ENCODE measurements around the gene CBLC. TPM values are rescaled to one million over a fixed set of nuclear protein-coding genes. Genes with fewer than 3 reads are reported as not detected.
"Not testable (repeated sequence)": the region's sequence is repeated elsewhere in the genome, so short reads cannot be mapped to it uniquely, and the experiment has no call there.

CBLC gene
- total RNA-seq, 4 donors from 2014 or later = 84.2 to 197 (median 132) TPM

DNA sequence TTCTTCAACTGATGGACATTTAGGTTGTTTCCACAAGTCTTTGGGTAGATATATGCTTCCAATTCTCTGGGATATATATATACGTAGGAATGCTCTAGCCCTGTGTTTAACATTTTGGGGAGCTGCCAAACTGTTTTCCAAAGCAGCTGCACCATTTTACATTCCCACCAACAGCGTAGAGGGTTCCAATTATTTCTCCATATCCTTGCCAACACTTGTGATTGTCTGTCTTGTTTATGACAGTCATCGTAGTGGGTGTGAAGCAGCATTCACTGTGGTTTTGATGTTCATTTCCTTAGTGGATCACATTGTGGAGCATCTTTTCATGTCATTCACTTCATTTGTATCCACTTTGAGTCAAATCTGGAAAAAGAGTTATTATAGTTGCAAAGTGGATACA lies 4.7 kb upstream of the CBLC start:
- Histone ChIP-seq H3K36me3 (no peaks in the 10 kb centered on the region), H3K27ac (no peak overlapping the region), H3K4me1 (peaks cover 0 to 17% (median 2%) of the 10 kb centered on the region in 4 donors), H3K27me3 (no peaks in the 10 kb centered on the region), H3K4me3 (no peak overlapping the region), H3K9me3 (no peaks in the 10 kb centered on the region)
- DNase-seq = no peak
- TF ChIP-seq, protein P1, sequence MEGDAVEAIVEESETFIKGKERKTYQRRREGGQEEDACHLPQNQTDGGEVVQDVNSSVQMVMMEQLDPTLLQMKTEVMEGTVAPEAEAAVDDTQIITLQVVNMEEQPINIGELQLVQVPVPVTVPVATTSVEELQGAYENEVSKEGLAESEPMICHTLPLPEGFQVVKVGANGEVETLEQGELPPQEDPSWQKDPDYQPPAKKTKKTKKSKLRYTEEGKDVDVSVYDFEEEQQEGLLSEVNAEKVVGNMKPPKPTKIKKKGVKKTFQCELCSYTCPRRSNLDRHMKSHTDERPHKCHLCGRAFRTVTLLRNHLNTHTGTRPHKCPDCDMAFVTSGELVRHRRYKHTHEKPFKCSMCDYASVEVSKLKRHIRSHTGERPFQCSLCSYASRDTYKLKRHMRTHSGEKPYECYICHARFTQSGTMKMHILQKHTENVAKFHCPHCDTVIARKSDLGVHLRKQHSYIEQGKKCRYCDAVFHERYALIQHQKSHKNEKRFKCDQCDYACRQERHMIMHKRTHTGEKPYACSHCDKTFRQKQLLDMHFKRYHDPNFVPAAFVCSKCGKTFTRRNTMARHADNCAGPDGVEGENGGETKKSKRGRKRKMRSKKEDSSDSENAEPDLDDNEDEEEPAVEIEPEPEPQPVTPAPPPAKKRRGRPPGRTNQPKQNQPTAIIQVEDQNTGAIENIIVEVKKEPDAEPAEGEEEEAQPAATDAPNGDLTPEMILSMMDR (IDR thresholded peaks at IDR 0.05) = no peak
- TF ChIP-seq POLR2A (IDR thresholded peaks at IDR 0.05) = no peak

DNA sequence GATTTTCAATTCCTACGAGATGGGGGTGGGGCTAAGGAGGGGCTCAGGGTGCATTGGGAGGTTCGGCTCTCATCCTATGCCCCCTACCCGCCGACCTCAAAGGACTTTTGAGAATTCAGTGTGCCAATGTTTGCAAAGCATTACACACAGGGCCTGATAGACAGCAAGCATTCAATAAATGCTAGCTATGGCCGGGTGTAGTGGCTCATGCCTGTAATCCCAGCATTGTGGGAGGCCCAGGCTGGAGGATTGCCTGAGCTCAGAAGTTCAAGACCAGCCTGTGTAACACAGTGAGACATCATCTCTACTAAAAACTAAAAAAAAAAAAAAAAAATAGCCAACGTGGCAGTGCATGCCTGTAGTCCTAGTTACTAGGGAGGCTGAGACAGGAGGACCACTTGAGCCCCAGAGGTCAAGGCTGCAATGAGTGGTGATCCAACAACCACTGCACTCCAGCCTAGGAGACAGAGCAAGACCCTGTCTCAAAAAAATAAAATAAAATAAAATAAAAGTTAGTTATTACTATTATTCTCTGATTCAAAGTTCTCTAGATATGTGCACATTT lies 1.9 kb upstream of the CBLC start:
- H3K9me3 ChIP-seq = no peaks in the 10 kb centered on the region
- H3K4me3 ChIP-seq = no peak overlapping the region
- peak overlapping the region in 3 of 4 donors; percentile 93 to 97 (median 97) for H3K27ac ChIP-seq
- TF ChIP-seq POLR2A (IDR thresholded peaks at IDR 0.05) = no peak
- TF ChIP-seq, protein P1 (IDR thresholded peaks at IDR 0.05) = no peak
- H3K4me1 ChIP-seq = peaks cover 0 to 20% (median 2%) of the 10 kb centered on the region in 4 donors
- no peak for DNase-seq
- no peaks in the 10 kb centered on the region for H3K27me3 ChIP-seq
- H3K36me3 ChIP-seq = no peaks in the 10 kb centered on the region

- Histone ChIP-seq H3K36me3 (no peaks in the 10 kb centered on the region), H3K4me1 (peaks cover 0 to 22% (median 2%) of the 10 kb centered on the region in 4 donors), H3K27me3 (no peaks in the 10 kb centered on the region), H3K4me3 (peak overlapping the region in 2 of 4 donors; percentile 59 to 68), H3K27ac (peak overlapping the region in 3 of 4 donors; percentile 93 to 97 (median 97)), H3K9me3 (no peaks in the 10 kb centered on the region)
- peak in 2 of 3 donors; percentile 93 for DNase-seq
- TF ChIP-seq, protein P1 (IDR thresholded peaks at IDR 0.05) = no peak
- TF ChIP-seq POLR2A (IDR thresholded peaks at IDR 0.05) = peak; percentile 25 to 75
Observed at GRCh38 chr19:44776402-44777096, 1.1 kb upstream of the CBLC start.

DNA sequence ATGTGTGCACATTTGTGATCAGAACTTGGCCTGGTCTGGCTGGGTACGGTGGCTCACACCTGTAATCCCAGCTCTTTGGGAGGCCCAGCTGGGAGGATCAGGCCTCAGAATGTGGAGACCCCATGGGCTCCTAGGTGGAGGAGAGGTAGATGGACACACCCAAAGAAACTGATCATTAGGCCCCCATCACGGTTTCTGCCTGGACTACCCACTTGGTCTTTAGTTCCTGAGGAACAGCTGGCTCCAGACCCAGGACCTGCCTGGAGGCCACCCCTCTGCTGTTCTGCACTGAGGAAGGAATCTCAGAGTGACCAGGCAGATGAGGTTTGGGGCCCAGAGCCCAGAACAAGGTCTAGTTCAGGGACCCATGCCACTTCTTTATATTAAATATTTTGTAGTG lies 1.5 kb downstream of the CBLC start:
- H3K4me3 ChIP-seq = peak overlapping the region in 2 of 4 donors; percentile 49 to 59
- no peak for DNase-seq
- no peaks in the 10 kb centered on the region for H3K27me3 ChIP-seq
- H3K36me3 ChIP-seq = no peaks in the 10 kb centered on the region
- no peaks in the 10 kb centered on the region for H3K9me3 ChIP-seq
- peak overlapping the region in 3 of 4 donors; percentile 48 to 71 (median 69) for H3K27ac ChIP-seq
- H3K4me1 ChIP-seq = peaks cover 0 to 23% (median 0%) of the 10 kb centered on the region in 4 donors
- TF ChIP-seq, protein P1 (IDR thresholded peaks at IDR 0.05) = no peak
- no peak for TF ChIP-seq POLR2A (IDR thresholded peaks at IDR 0.05)

GRCh38 chr19:44781694-44782093 lies 4.0 kb downstream of the CBLC start:
- H3K36me3 ChIP-seq = not testable (repeated sequence)

GRCh38 chr19:44782729-44783128 lies 5.0 kb downstream of the CBLC start:
- Histone ChIP-seq H3K9me3 (no peaks in the 10 kb centered on the region), H3K4me1 (peaks cover 0 to 15% (median 0%) of the 10 kb centered on the region in 4 donors), H3K27ac (no peak overlapping the region), H3K36me3 (peaks cover 0 to 14% (median 0%) of the 10 kb centered on the region in 3 donors), H3K4me3 (no peak overlapping the region), H3K27me3 (no peaks in the 10 kb centered on the region)
- no peak for TF ChIP-seq POLR2A (IDR thresholded peaks at IDR 0.05)
- TF ChIP-seq, protein P1 (IDR thresholded peaks at IDR 0.05) = no peak
- DNase-seq = no peak

More at GRCh38 chr19:44781694-44782093, 4.0 kb downstream of the CBLC start:
- H3K27ac ChIP-seq, H3K4me3 ChIP-seq, H3K9me3 ChIP-seq, H3K27me3 ChIP-seq, DNase-seq: not testable (repeated sequence)
- peaks cover 0 to 15% (median 0%) of the 10 kb centered on the region in 4 donors for H3K4me1 ChIP-seq
